Measurements from ENCODE around the gene PPP1R13L.

DNA sequence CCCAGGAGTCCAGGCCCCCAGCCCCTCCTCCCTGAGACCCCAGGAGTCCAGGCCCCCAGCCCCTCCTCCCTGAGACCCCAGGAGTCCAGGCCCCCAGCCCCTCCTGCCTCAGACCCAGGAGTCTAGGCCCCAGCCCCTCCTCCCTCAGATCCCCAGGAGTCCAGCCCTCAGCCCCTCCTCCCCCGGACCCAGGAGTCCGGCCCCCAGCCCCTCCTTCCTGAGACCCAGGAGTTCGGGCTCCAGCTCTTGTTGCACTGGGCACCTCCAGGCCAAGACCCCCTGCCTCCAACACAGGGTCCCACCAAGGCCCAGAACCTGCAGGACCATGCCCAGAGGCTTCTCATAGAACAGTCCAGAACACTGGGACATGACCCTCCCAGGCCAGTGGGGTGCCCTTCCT, 15.0 kb upstream of the PPP1R13L start:
- no peak for TF ChIP-seq EZH2phosphoT487 (IDR thresholded peaks at IDR 0.05; ENCODE audit: borderline replicate concordance, low read length)
- TF ChIP-seq CTCF (conservative IDR thresholded peaks at IDR 0.05; ENCODE audit: low read depth, low read length) = no peak
